Activated CD4-positive, CD25-positive, alpha-beta regulatory T cell (primary cell): ENCODE measurements around the gene PDPK1.
A peak's percentile ranks its signal among the peaks of the same experiment; 100 is the strongest.
"Not testable (repeated sequence)": the region's sequence is repeated elsewhere in the genome, so short reads cannot be mapped to it uniquely, and the experiment has no call there.

Source experiments
- DNase-seq, 4 experiments: peaks; one replicate each; lab custom pipeline; 2025; lab: John Stamatoyannopoulos, UW

PDPK1 gene

GRCh38 chr16:2587891-2588565 lies 50.2 kb downstream of the PDPK1 start:
- DNase-seq = no peak

GRCh38 chr16:2591476-2592240 lies 53.8 kb downstream of the PDPK1 start:
- no peak for DNase-seq

GRCh38 chr16:2592786-2593185 lies 55.0 kb downstream of the PDPK1 start:
- DNase-seq = no peak

- DNase-seq = no peak
Measured at GRCh38 chr16:2595393-2596205, 57.8 kb downstream of the PDPK1 start.

- no peak for DNase-seq
Measured at GRCh38 chr16:2596747-2597559, 59.1 kb downstream of the PDPK1 start.

GRCh38 chr16:2597560-2597902 lies 59.7 kb downstream of the PDPK1 start:
- no peak for DNase-seq

- DNase-seq = no peak
Measured at GRCh38 chr16:2598133-2598641, 60.4 kb downstream of the PDPK1 start.

- no peak for DNase-seq
Measured at GRCh38 chr16:2598723-2599122, 60.9 kb downstream of the PDPK1 start.

GRCh38 chr16:2599165-2599564 lies 61.3 kb downstream of the PDPK1 start:
- not testable (repeated sequence) for DNase-seq

GRCh38 chr16:2599785-2600184 lies 62.0 kb downstream of the PDPK1 start:
- not testable (repeated sequence) for DNase-seq

- not testable (repeated sequence) for DNase-seq
Measured at GRCh38 chr16:2601301-2602025, 63.6 kb downstream of the PDPK1 start.

- DNase-seq = not testable (repeated sequence)
Measured at GRCh38 chr16:2602175-2602574, 64.4 kb downstream of the PDPK1 start.

GRCh38 chr16:2603165-2604015 lies 65.6 kb downstream of the PDPK1 start:
- DNase-seq = peak; percentile 47 to 77 (median 66)

GRCh38 chr16:2604016-2604369 lies 66.2 kb downstream of the PDPK1 start:
- not testable (repeated sequence) for DNase-seq

GRCh38 chr16:2606820-2607219 lies 69.0 kb downstream of the PDPK1 start:
- DNase-seq = not testable (repeated sequence)

- not testable (repeated sequence) for DNase-seq
Measured at GRCh38 chr16:2609345-2609744, 71.5 kb downstream of the PDPK1 start.

GRCh38 chr16:2609827-2610470 lies 72.1 kb downstream of the PDPK1 start:
- DNase-seq = no peak

GRCh38 chr16:2610781-2611498 lies 73.1 kb downstream of the PDPK1 start:
- DNase-seq = no peak

GRCh38 chr16:2611499-2611862 lies 73.7 kb downstream of the PDPK1 start:
- DNase-seq = no peak
